Keratinocyte (primary cell): ENCODE results near the gene ARHGAP35. TPM values are rescaled to one million over a fixed set of nuclear protein-coding genes. Genes with fewer than 3 reads are reported as not detected.
"Not testable (repeated sequence)": the region's sequence is repeated elsewhere in the genome, so short reads cannot be mapped to it uniquely, and the experiment has no call there.

Experiments used
- DNase-seq: peaks from one replicate; pipeline ENCODE4 v3.0.0-alpha.2; 2011; ENCODE audit warnings: low read depth, missing footprints, low spot score
- FAIRE-seq: peaks from 2 replicates; lab custom pipeline; 2011; peaks lifted over from hg19 to GRCh38; lab: Jason Lieb, UNC
- H2AFZ ChIP-seq: 2 replicates; pipeline ENCODE4 v1.6.0; 2012; ENCODE audit warnings: low read length, control low read depth, inconsistent platforms; ENCODE audit not compliant: control insufficient read depth
- H3K27ac ChIP-seq: 2 replicates; pipeline ENCODE4 v1.5.1; 2011; ENCODE audit warnings: low read length; ENCODE audit not compliant: control insufficient read depth, insufficient read depth
- H3K27me3 ChIP-seq: 3 replicates; pipeline ENCODE4 v1.6.0; 2011; ENCODE audit warnings: low read length; ENCODE audit not compliant: control insufficient read depth, insufficient read depth; ENCODE audit errors: extremely low read depth
- H3K36me3 ChIP-seq, 2 experiments: 2 replicates in 1 of 2; 3 replicates in 1 of 2; pipeline ENCODE4 v1.5.1; 2011; ENCODE audit warnings: low read length in 2 of 2, mild to moderate bottlenecking in 1 of 2; ENCODE audit not compliant: control insufficient read depth in 2 of 2, insufficient read depth in 2 of 2; ENCODE audit errors: extremely low read depth in 1 of 2
- H3K4me1 ChIP-seq: 3 replicates; pipeline ENCODE4 v1.5.1; 2011; ENCODE audit warnings: low read length; ENCODE audit not compliant: control insufficient read depth, insufficient read depth; ENCODE audit errors: extremely low read depth
- H3K4me2 ChIP-seq: 3 replicates; pipeline ENCODE4 v1.6.0; 2011; ENCODE audit warnings: low read depth, low read length; ENCODE audit not compliant: control insufficient read depth, insufficient read depth; ENCODE audit errors: extremely low read depth
- H3K4me3 ChIP-seq, 3 experiments: fragments of 200-600 bp in 1 of 3; sonication (generic) in 1 of 3; 2 replicates in 2 of 3; 3 replicates in 1 of 3; pipeline ENCODE4 v1.5.1; 2011 to 2016; ENCODE audit warnings: low read length in 3 of 3, mild to moderate bottlenecking in 3 of 3, control low read depth in 2 of 3, inconsistent platforms in 1 of 3, low read depth in 1 of 3, mixed read lengths in 1 of 3, mixed run types in 1 of 3, moderate library complexity in 1 of 3; ENCODE audit not compliant: control insufficient read depth in 2 of 3, insufficient read depth in 2 of 3; ENCODE audit errors: extremely low read depth in 1 of 3
- H3K79me2 ChIP-seq: 2 replicates; pipeline ENCODE4 v1.6.0; 2012; ENCODE audit warnings: low read length; ENCODE audit not compliant: control insufficient read depth, insufficient read depth
- H3K9ac ChIP-seq: 3 replicates; pipeline ENCODE4 v1.6.0; 2011; ENCODE audit warnings: low read length; ENCODE audit not compliant: control insufficient read depth, insufficient read depth; ENCODE audit errors: extremely low read depth
- H3K9me1 ChIP-seq: 3 replicates; pipeline ENCODE4 v1.6.0; 2011; ENCODE audit warnings: low read length; ENCODE audit not compliant: control insufficient read depth, insufficient read depth; ENCODE audit errors: extremely low read depth
- H3K9me3 ChIP-seq: 2 replicates; pipeline ENCODE4 v1.5.1; 2012; ENCODE audit warnings: low read depth, low read length; ENCODE audit not compliant: control insufficient read depth
- H4K20me1 ChIP-seq: 3 replicates; pipeline ENCODE4 v1.6.0; 2011; ENCODE audit warnings: low read length; ENCODE audit not compliant: control insufficient read depth, insufficient read depth; ENCODE audit errors: extremely low read depth
- EZH2 ChIP-seq: IDR thresholded peaks from one replicate; pipeline ENCODE4 v1.6.1; 2012; ENCODE audit warnings: inconsistent platforms, mild to moderate bottlenecking, low read length, moderate library complexity
- dilution Hi-C: fragments of 300-500 bp; cut with MboI; formaldehyde crosslinking; loops from one replicate; pipeline ENCODE4 v1.7.0; 2020; ENCODE audit warnings: low sequenced_read_pairs; ENCODE audit not compliant: extremely low pct_ligation_motif_present
- polyA plus RNA-seq, 5 experiments: library from polyadenylated mRNA; depleted of rRNA in 3 of 5; stranded (reverse) in 3 of 5; stranded (forward) in 1 of 5; unstranded in 1 of 5; fragments of >200 nt; gene quantifications; 1 replicate in 1 of 5; 2 replicates in 3 of 5; 3 replicates in 1 of 5; pipeline versions ENCODE4 v1.2.1 to v1.2.3, GENCODE V29; 2011 to 2012; ENCODE audit warnings: missing spikeins in 2 of 5, low read depth in 1 of 5, low replicate concordance in 1 of 5
- TF ChIP-seq, protein P1 (sequence below), 3 experiments: IDR thresholded peaks in 1 of 3; conservative IDR thresholded peaks in 1 of 3; optimal IDR thresholded peaks in 1 of 3; 2 replicates in 2 of 3; 3 replicates in 1 of 3; pipeline versions ENCODE3 to v1.5.1; 2011; ENCODE audit warnings: low read length in 3 of 3, mild to moderate bottlenecking in 3 of 3, moderate library complexity in 2 of 3, control low read depth in 1 of 3, inconsistent platforms in 1 of 3; ENCODE audit not compliant: insufficient read depth in 2 of 3; ENCODE audit errors: extremely low read depth in 1 of 3

Gene ARHGAP35
- polyA plus RNA-seq, 1 donor (not counting 4 experiments of a cell fraction or from before 2014, with no cell fraction given), result 19.5 TPM

DNA sequence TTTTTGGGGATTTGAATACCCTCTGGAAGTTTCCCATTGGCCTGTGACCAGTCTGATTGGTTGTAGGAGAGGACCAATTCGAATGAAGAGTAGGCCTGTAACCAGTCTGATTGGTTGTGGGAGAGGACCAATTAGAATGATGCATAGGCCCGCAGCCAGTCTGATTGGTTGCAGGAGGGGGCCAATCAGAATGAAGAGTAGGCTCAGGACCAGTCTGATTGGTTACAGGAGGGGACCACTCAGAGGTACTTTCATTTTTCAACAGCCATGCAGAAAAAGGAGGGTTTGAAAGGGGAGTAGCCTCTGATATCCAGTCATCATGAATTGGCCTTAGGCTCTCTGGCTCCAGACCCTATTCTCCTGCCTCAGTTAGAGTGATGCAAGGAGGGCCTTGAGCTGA lies 42.0 kb upstream of the ARHGAP35 start:
- Histone ChIP-seq H3K36me3 (no peaks in the 10 kb centered on the region), H3K4me2 (no peak overlapping the region), H3K79me2 (no peaks in the 10 kb centered on the region), H3K9me3 (no peaks in the 10 kb centered on the region), H3K4me3 (no peak overlapping the region), H3K9ac (no peak overlapping the region), H3K27ac (no peak overlapping the region), H3K9me1 (no peaks in the 10 kb centered on the region), H3K4me1 (peaks cover 18% of the 10 kb centered on the region), H4K20me1 (no peaks in the 10 kb centered on the region), H3K27me3 (no peaks in the 10 kb centered on the region), H2AFZ (no peak overlapping the region)
- TF ChIP-seq EZH2, result no peak
- dilution Hi-C loops, result no loop called here
- FAIRE-seq (no peak), DNase-seq (no peak)

DNA sequence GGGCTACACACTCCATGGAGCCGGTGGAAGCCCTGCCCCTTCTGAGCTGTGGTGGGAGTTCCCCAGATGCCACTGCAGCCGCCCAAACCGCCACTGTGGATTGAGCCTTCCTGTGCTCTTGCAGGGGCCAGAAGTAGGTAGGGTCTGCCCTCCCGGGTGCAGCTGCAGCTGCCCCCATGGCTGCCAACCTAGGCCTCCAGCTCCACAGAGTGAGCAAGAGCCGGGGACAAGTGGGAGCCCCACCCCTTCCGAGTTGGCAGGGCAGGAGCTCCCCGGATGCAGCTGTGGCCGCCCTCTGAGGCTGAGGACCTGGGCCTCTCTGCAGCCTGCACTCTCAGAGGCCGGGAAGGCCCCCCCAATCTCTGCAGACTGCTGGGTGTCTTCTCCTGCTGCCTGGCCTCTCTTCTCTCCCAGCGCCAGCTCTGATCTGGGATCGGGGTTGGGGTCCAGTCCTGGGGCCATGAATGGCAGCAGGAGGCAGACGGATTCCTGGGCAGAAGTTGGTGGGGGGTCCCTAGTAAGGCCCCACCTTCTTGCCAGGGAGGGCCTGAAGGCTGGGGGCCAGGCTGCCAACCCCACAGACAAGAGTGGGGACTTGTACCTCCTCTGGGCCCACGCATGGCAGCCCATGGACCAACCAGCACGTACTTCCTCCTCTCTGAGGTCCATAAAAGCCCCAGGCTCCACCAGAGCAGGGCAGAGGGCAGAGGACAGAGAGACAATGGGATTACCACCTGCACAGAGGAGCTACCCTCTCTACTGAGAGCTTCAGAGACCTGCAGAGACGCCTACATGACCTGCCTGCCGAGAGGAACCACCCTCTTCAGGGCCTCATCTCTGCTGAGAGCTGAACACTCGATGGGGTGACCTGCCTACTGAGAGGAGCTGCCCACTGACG lies 39.0 kb upstream of the ARHGAP35 start:
- H3K27ac ChIP-seq, result no peak overlapping the region
- H3K36me3 ChIP-seq, result no peaks in the 10 kb centered on the region
- no peaks in the 10 kb centered on the region for H3K79me2 ChIP-seq
- H3K4me3 ChIP-seq, result no peak overlapping the region
- H3K9me1 ChIP-seq, result no peaks in the 10 kb centered on the region
- dilution Hi-C loops, result no loop called here
- TF ChIP-seq, protein P1, sequence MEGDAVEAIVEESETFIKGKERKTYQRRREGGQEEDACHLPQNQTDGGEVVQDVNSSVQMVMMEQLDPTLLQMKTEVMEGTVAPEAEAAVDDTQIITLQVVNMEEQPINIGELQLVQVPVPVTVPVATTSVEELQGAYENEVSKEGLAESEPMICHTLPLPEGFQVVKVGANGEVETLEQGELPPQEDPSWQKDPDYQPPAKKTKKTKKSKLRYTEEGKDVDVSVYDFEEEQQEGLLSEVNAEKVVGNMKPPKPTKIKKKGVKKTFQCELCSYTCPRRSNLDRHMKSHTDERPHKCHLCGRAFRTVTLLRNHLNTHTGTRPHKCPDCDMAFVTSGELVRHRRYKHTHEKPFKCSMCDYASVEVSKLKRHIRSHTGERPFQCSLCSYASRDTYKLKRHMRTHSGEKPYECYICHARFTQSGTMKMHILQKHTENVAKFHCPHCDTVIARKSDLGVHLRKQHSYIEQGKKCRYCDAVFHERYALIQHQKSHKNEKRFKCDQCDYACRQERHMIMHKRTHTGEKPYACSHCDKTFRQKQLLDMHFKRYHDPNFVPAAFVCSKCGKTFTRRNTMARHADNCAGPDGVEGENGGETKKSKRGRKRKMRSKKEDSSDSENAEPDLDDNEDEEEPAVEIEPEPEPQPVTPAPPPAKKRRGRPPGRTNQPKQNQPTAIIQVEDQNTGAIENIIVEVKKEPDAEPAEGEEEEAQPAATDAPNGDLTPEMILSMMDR (optimal IDR thresholded peaks at IDR 0.05 in 1 of 3, IDR thresholded peaks at IDR 0.05 in 1 of 3, conservative IDR thresholded peaks at IDR 0.05 in 1 of 3; ENCODE audit: extremely low read depth in 1 of 3, insufficient read depth in 2 of 3, low read length in 3 of 3), result no peak
- TF ChIP-seq EZH2, result no peak
- no peaks in the 10 kb centered on the region for H4K20me1 ChIP-seq
- DNase-seq (no peak), FAIRE-seq (no peak)
- H3K4me2 ChIP-seq, result peak overlapping the region; percentile 25
- no peak overlapping the region for H3K9ac ChIP-seq
- H3K4me1 ChIP-seq, result peaks cover 18% of the 10 kb centered on the region
- no peaks in the 10 kb centered on the region for H3K27me3 ChIP-seq
- peak overlapping the region; percentile 53 for H2AFZ ChIP-seq
- H3K9me3 ChIP-seq, result no peaks in the 10 kb centered on the region

DNA sequence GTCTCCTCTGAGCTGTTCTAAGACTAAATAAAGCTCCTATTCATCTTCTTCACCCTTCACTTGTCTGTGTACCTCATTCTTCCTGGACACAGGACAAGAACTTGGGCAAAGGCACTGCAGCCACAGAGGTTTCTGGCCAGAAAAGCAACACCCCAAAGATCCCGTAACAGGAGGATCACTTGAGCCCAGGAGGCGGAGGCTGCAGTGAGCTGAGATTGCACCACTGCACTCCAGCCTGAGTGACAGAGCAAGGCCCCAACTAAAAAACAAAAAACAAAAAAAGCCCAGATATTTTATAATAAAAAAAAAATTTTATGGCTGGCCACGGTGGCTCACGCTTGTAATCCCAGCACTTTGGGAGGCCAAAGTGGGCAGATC lies 38.4 kb upstream of the ARHGAP35 start:
- H3K4me2 ChIP-seq, H4K20me1 ChIP-seq, H3K4me3 ChIP-seq, H3K9ac ChIP-seq, H3K27ac ChIP-seq, dilution Hi-C loops, DNase-seq, H3K9me1 ChIP-seq, H3K79me2 ChIP-seq, H3K36me3 ChIP-seq, H3K27me3 ChIP-seq, FAIRE-seq, H3K9me3 ChIP-seq: not testable (repeated sequence)
- Histone ChIP-seq H2AFZ (peak overlapping the region; percentile 53), H3K4me1 (peaks cover 18% of the 10 kb centered on the region)
